ENCODE results near the gene SAGE1. TPM values are rescaled to one million over a fixed set of nuclear protein-coding genes. Genes with fewer than 3 reads are reported as not detected.
"Not testable (repeated sequence)": the region's sequence is repeated elsewhere in the genome, so short reads cannot be mapped to it uniquely, and the experiment has no call there.

SAGE1 gene
- total and polyA plus RNA-seq, 4 donors = not detected

- 76 to 84% methylated on average over 14 of the region's 14 CpGs for WGBS, 2 donors
- Histone ChIP-seq H3K4me1 (ENCODE audit: control insufficient read depth in 5 of 5, insufficient read depth in 5 of 5, low read length in 5 of 5) (no peaks in the 10 kb centered on the region), H3K27me3 (ENCODE audit: control insufficient read depth in 3 of 3, insufficient read depth in 3 of 3, low read length in 2 of 3) (no peaks in the 10 kb centered on the region), H3K9me3 (ENCODE audit: control insufficient read depth in 4 of 4, insufficient read depth in 3 of 4, low read length in 3 of 4) (peaks cover 0 to 4% (median 0%) of the 10 kb centered on the region in 4 donors), H3K9ac (ENCODE audit: insufficient read depth in 1 of 2, low read length in 2 of 2) (no peak overlapping the region), H3K27ac (ENCODE audit: low read depth in 1 of 2, low read length in 1 of 2) (no peak overlapping the region), H3K36me3 (ENCODE audit: control insufficient read depth in 4 of 4, insufficient read depth in 4 of 4, low read length in 4 of 4) (no peaks in the 10 kb centered on the region), H3K4me3 (no peak overlapping the region)
- no peak for TF ChIP-seq CTCF (IDR thresholded peaks at IDR 0.05; ENCODE audit: control extremely low read depth, extremely low read depth)
- ATAC-seq (ENCODE audit: insufficient read depth, low FRiP score) = no peak
- DNase-seq = no peak
These were observed 3.4 kb upstream of the SAGE1 start for GRCh38 chrX:135890087-135890585.

- no peak for DNase-seq
- H3K27me3 ChIP-seq (ENCODE audit: control insufficient read depth in 3 of 3, insufficient read depth in 3 of 3, low read length in 2 of 3) = no peaks in the 10 kb centered on the region
- whole genome bisulfite sequencing, 2 donors = 90 to 98% methylated on average over 11 of the region's 11 CpGs
- H3K9ac ChIP-seq (ENCODE audit: insufficient read depth in 1 of 2, low read length in 2 of 2) = no peak overlapping the region
- H3K4me1 ChIP-seq (ENCODE audit: control insufficient read depth in 5 of 5, insufficient read depth in 5 of 5, low read length in 5 of 5) = no peaks in the 10 kb centered on the region
- no peak for TF ChIP-seq CTCF (IDR thresholded peaks at IDR 0.05; ENCODE audit: control extremely low read depth, extremely low read depth)
- ATAC-seq (ENCODE audit: insufficient read depth, low FRiP score) = no peak
- no peaks in the 10 kb centered on the region for H3K36me3 ChIP-seq (ENCODE audit: control insufficient read depth in 4 of 4, insufficient read depth in 4 of 4, low read length in 4 of 4)
- no peak overlapping the region for H3K4me3 ChIP-seq
- H3K9me3 ChIP-seq (ENCODE audit: control insufficient read depth in 4 of 4, insufficient read depth in 3 of 4, low read length in 3 of 4) = peaks cover 0 to 4% (median 0%) of the 10 kb centered on the region in 4 donors
- no peak overlapping the region for H3K27ac ChIP-seq (ENCODE audit: low read depth in 1 of 2, low read length in 1 of 2)
These were observed 735 bp upstream of the SAGE1 start for GRCh38 chrX:135892781-135893180.

GRCh38 chrX:135910251-135910650, 16.7 kb downstream of the SAGE1 start:
- Histone ChIP-seq H3K36me3 (ENCODE audit: control insufficient read depth in 4 of 4, insufficient read depth in 4 of 4, low read length in 4 of 4) (no peaks in the 10 kb centered on the region), H3K27ac (ENCODE audit: low read depth in 1 of 2, low read length in 1 of 2) (no peak overlapping the region), H3K9ac (ENCODE audit: insufficient read depth in 1 of 2, low read length in 2 of 2) (no peak overlapping the region), H3K27me3 (ENCODE audit: control insufficient read depth in 3 of 3, insufficient read depth in 3 of 3, low read length in 2 of 3) (peaks cover 0 to 5% (median 3%) of the 10 kb centered on the region in 3 donors), H3K9me3 (ENCODE audit: control insufficient read depth in 4 of 4, insufficient read depth in 3 of 4, low read length in 3 of 4) (peaks cover 0 to 2% (median 0%) of the 10 kb centered on the region in 4 donors), H3K4me1 (ENCODE audit: control insufficient read depth in 5 of 5, insufficient read depth in 5 of 5, low read length in 5 of 5) (no peaks in the 10 kb centered on the region), H3K4me3 (no peak overlapping the region)
- 76 to 90% methylated on average over 5 of the region's 5 CpGs for WGBS, 2 donors
- no peak for ATAC-seq (ENCODE audit: insufficient read depth, low FRiP score)
- no peak for DNase-seq
- no peak for TF ChIP-seq CTCF (IDR thresholded peaks at IDR 0.05; ENCODE audit: control extremely low read depth, extremely low read depth)

GRCh38 chrX:135914404-135914803, 20.9 kb downstream of the SAGE1 start:
- no peak for DNase-seq
- Histone ChIP-seq H3K36me3 (ENCODE audit: control insufficient read depth in 4 of 4, insufficient read depth in 4 of 4, low read length in 4 of 4) (no peaks in the 10 kb centered on the region), H3K27ac (ENCODE audit: low read depth in 1 of 2, low read length in 1 of 2) (no peak overlapping the region), H3K4me1 (ENCODE audit: control insufficient read depth in 5 of 5, insufficient read depth in 5 of 5, low read length in 5 of 5) (no peaks in the 10 kb centered on the region), H3K27me3 (ENCODE audit: control insufficient read depth in 3 of 3, insufficient read depth in 3 of 3, low read length in 2 of 3) (peaks cover 0 to 4% (median 0%) of the 10 kb centered on the region in 3 donors), H3K9ac (ENCODE audit: insufficient read depth in 1 of 2, low read length in 2 of 2) (no peak overlapping the region), H3K4me3 (no peak overlapping the region), H3K9me3 (ENCODE audit: control insufficient read depth in 4 of 4, insufficient read depth in 3 of 4, low read length in 3 of 4) (peaks cover 0 to 2% (median 0%) of the 10 kb centered on the region in 4 donors)
- 84 to 95% methylated on average over 5 of the region's 5 CpGs for WGBS, 2 donors
- ATAC-seq (ENCODE audit: insufficient read depth, low FRiP score) = no peak
- no peak for TF ChIP-seq CTCF (IDR thresholded peaks at IDR 0.05; ENCODE audit: control extremely low read depth, extremely low read depth)

GRCh38 chrX:135920516-135920915, 27.0 kb downstream of the SAGE1 start:
- DNase-seq; ATAC-seq (ENCODE audit: insufficient read depth, low FRiP score); H3K4me3 ChIP-seq; H3K36me3 ChIP-seq (ENCODE audit: control insufficient read depth in 4 of 4, insufficient read depth in 4 of 4, low read length in 4 of 4); H3K9ac ChIP-seq (ENCODE audit: insufficient read depth in 1 of 2, low read length in 2 of 2); H3K27ac ChIP-seq (ENCODE audit: low read depth in 1 of 2, low read length in 1 of 2); H3K9me3 ChIP-seq (ENCODE audit: control insufficient read depth in 4 of 4, insufficient read depth in 3 of 4, low read length in 3 of 4); H3K4me1 ChIP-seq (ENCODE audit: control insufficient read depth in 5 of 5, insufficient read depth in 5 of 5, low read length in 5 of 5); H3K27me3 ChIP-seq (ENCODE audit: control insufficient read depth in 3 of 3, insufficient read depth in 3 of 3, low read length in 2 of 3): not testable (repeated sequence)
- 28 to 57% methylated on average over 1 of the region's 1 CpG for WGBS, 2 donors

Measured in lung (tissue), 12 donors.